GM23338 (cell line): Measurements from ENCODE around the gene EMILIN3. TPM values are rescaled to one million over a fixed set of nuclear protein-coding genes. Genes with fewer than 3 reads are reported as not detected.

ENCODE experiments used
- ATAC-seq: fragments of 200-7000 bp; cut with Tn5 transposase; 3 replicates; pipeline ENCODE4 v1.9.1; 2020
- DNase-seq: peaks from one replicate; pipeline ENCODE4 v3.0.0-alpha.2; 2015; ENCODE audit warnings: low spot score
- H2AFZ ChIP-seq: fragments of 200-600 bp; sonication (generic); 2 replicates; pipeline ENCODE4 v1.8.0; 2016; ENCODE audit warnings: antibody characterized with exemption, mild to moderate bottlenecking, moderate library complexity
- H3F3A ChIP-seq: fragments of 200-600 bp; sonication (generic); replicated peaks from 2 replicates; pipeline ENCODE4 v1.8.0; 2017; ENCODE audit warnings: antibody characterized with exemption, mixed run types, low read depth
- H3K27ac ChIP-seq: fragments of 200-600 bp; sonication (generic); 2 replicates; pipeline ENCODE4 v1.6.1; 2016; ENCODE audit warnings: low read depth
- H3K27me3 ChIP-seq: fragments of 200-600 bp; sonication (generic); 2 replicates; pipeline ENCODE4 v1.8.0; 2016; ENCODE audit warnings: mild to moderate bottlenecking, mixed run types, moderate library complexity; ENCODE audit not compliant: insufficient read depth
- H3K36me3 ChIP-seq: fragments of 200-600 bp; sonication (generic); 2 replicates; pipeline ENCODE4 v1.8.0; 2016; ENCODE audit warnings: mild to moderate bottlenecking; ENCODE audit not compliant: insufficient read depth
- H3K4me1 ChIP-seq: fragments of 200-600 bp; sonication (generic); 2 replicates; pipeline ENCODE4 v1.8.0; 2016; ENCODE audit warnings: mild to moderate bottlenecking, moderate library complexity; ENCODE audit not compliant: insufficient read depth
- H3K4me2 ChIP-seq: fragments of 200-600 bp; sonication (generic); 2 replicates; pipeline ENCODE4 v1.7.1; 2017; ENCODE audit warnings: mixed run types
- H3K4me3 ChIP-seq: fragments of 200-600 bp; sonication (generic); 2 replicates; pipeline ENCODE4 v1.6.1; 2016; ENCODE audit warnings: mixed run types
- H3K79me2 ChIP-seq: fragments of 200-600 bp; sonication (generic); replicated peaks from 2 replicates; pipeline ENCODE4 v1.8.0; 2017; ENCODE audit warnings: mild to moderate bottlenecking; ENCODE audit not compliant: insufficient read depth
- H3K9me2 ChIP-seq: fragments of 200-600 bp; sonication (generic); 2 replicates; pipeline ENCODE4 v1.8.0; 2017; ENCODE audit not compliant: insufficient read depth
- H4K20me1 ChIP-seq: fragments of 200-600 bp; sonication (generic); replicated peaks from 2 replicates; pipeline ENCODE4 v1.8.0; 2017; ENCODE audit warnings: mild to moderate bottlenecking; ENCODE audit not compliant: insufficient read depth
- H3K27ac Mint-ChIP-seq: 2 replicates; pipeline ENCODE4 v1.8.0; 2020; ENCODE audit warnings: inconsistent platforms, mild to moderate bottlenecking, moderate library complexity, mixed read lengths
- H3K27me3 Mint-ChIP-seq: 3 replicates; pipeline ENCODE4 v1.8.0; 2022; ENCODE audit warnings: low read depth, mild to moderate bottlenecking, moderate library complexity, mixed read lengths, inconsistent platforms; ENCODE audit not compliant: insufficient read depth, poor library complexity
- H3K36me3 Mint-ChIP-seq: 3 replicates; pipeline ENCODE4 v1.8.0; 2021; ENCODE audit warnings: low read depth, mild to moderate bottlenecking, inconsistent platforms, moderate library complexity, mixed read lengths
- H3K4me1 Mint-ChIP-seq: 3 replicates; pipeline ENCODE4 v1.8.0; 2020; ENCODE audit warnings: mild to moderate bottlenecking, inconsistent platforms, mixed read lengths
- H3K4me3 Mint-ChIP-seq: 3 replicates; pipeline ENCODE4 v1.8.0; 2021; ENCODE audit warnings: moderate library complexity, mild to moderate bottlenecking, inconsistent platforms, mixed read lengths
- H3K9me3 Mint-ChIP-seq: 3 replicates; pipeline ENCODE4 v1.8.0; 2020; ENCODE audit warnings: moderate library complexity, mild to moderate bottlenecking, inconsistent platforms, mixed read lengths
- CREB1 ChIP-seq: fragments of 250-450 bp; sonication (Bioruptor Pico); IDR thresholded peaks from 2 replicates; pipeline ENCODE4 v1.5.0; 2020; ENCODE audit warnings: low read depth, mild to moderate bottlenecking, moderate library complexity
- CTCF ChIP-seq, 2 experiments: fragments of 200-600 bp in 1 of 2; sonication (generic) in 1 of 2; conservative IDR thresholded peaks; 2 replicates each; pipeline versions ENCODE4 v1.5.1 to v1.6.1; 2016 to 2017; ENCODE audit warnings: antibody characterized with exemption in 2 of 2, low read depth in 2 of 2, mild to moderate bottlenecking in 2 of 2, moderate library complexity in 1 of 2
- EZH2phosphoT487 ChIP-seq: fragments of 200-600 bp; sonication (generic); IDR thresholded peaks from one replicate; pipeline ENCODE4 v1.8.1; 2018; ENCODE audit warnings: antibody characterized with exemption; ENCODE audit not compliant: unreplicated experiment
- NANOG ChIP-seq: IDR thresholded peaks from 2 replicates; pipeline ENCODE4 v1.6.1; 2016; ENCODE audit warnings: antibody characterized with exemption, borderline replicate concordance
- POLR2AphosphoS5 ChIP-seq: IDR thresholded peaks from 2 replicates; pipeline ENCODE4 v1.6.1; 2016; ENCODE audit warnings: antibody characterized with exemption, low read depth
- REST ChIP-seq: IDR thresholded peaks from one replicate; pipeline ENCODE4 v1.6.1; 2018; ENCODE audit warnings: antibody characterized with exemption; ENCODE audit not compliant: unreplicated experiment
- STAT1 ChIP-seq: IDR thresholded peaks from one replicate; pipeline ENCODE4 v1.6.1; 2016; ENCODE audit warnings: antibody characterized with exemption; ENCODE audit not compliant: unreplicated experiment
- polyA plus RNA-seq: library from polyadenylated mRNA; unstranded; fragments of >200 nt; fragmentation: Nextera tagmentation; extraction: Ambion mirVana; gene quantifications from 2 replicates; pipeline ENCODE4 v1.2.1, GENCODE V29; 2016
- total RNA-seq: library from RNA; depleted of rRNA; stranded (reverse); fragments of >200 nt; shearing (Covaris generic); gene quantifications from 2 replicates; pipeline ENCODE4 v1.2.3, GENCODE V29; 2014

EMILIN3 gene
- total and polyA plus RNA-seq, 2 experiments from 2014 or later, result 0.53 to 6.6 TPM

GRCh38 chr20:41318271-41318649 is 48.4 kb downstream of the EMILIN3 start (continued):
- no peak for TF ChIP-seq CTCF (conservative IDR thresholded peaks at IDR 0.05; ENCODE audit: low read depth in 2 of 2)
- no peak for TF ChIP-seq EZH2phosphoT487
- no peak for TF ChIP-seq STAT1
- no peak for TF ChIP-seq POLR2AphosphoS5
- TF ChIP-seq REST, result no peak

- Mint-ChIP-seq H3K4me1 (peaks cover 8% of the 10 kb centered on the region), H3K36me3 (no peaks in the 10 kb centered on the region; the same call in 2 of the 3 replicates)
- no peak within 1 kb of the TSS for H3K27ac ChIP-seq
These were observed 48.9 kb downstream of the EMILIN3 start, which contains the start of gene ZHX3 for GRCh38 chr20:41317546-41318270. ZHX3 (minus strand) TSS chr20:41317731; CDS start chr20:41204916, 112,815 bp downstream.

More at GRCh38 chr20:41317546-41318270, 48.9 kb downstream of the EMILIN3 start, which contains the start of gene ZHX3:
- peak within 1 kb of the TSS; percentile 93 for H2AFZ ChIP-seq
- H3K36me3 ChIP-seq, result no peaks in the 10 kb centered on the region
- Mint-ChIP-seq H3K9me3 (no peaks in the 10 kb centered on the region; the same call in 1 of the 3 replicates), H3K27me3 (peaks cover 5% of the 10 kb centered on the region), H3K4me3 (peak within 1 kb of the TSS; percentile 79), H3K27ac (no peak within 1 kb of the TSS)
- peaks cover 2% of the 10 kb centered on the region; the same call in 1 of the 2 replicates for H3K4me1 ChIP-seq
- TF ChIP-seq POLR2AphosphoS5 (peak; percentile 81), NANOG (no peak), CREB1 (CRISPR knock-in tag) (peak; percentile 47; the same call in 1 of the 2 replicates)
- no peaks in the 10 kb centered on the region; the same call in 1 of the 2 replicates for H3K27me3 ChIP-seq
- H3K79me2 ChIP-seq, result no peaks in the 10 kb centered on the region
- H3K4me2 ChIP-seq, result peak within 1 kb of the TSS; percentile 93
- no peaks in the 10 kb centered on the region for H3F3A ChIP-seq
- H3K4me3 ChIP-seq, result peak within 1 kb of the TSS; percentile 88
- no peaks in the 10 kb centered on the region for H4K20me1 ChIP-seq
- no peaks in the 10 kb centered on the region for H3K9me2 ChIP-seq
- DNase-seq (peak; percentile 97), ATAC-seq (peak; percentile 97)
